ENCODE data around the gene ABLIM1.

Gene ABLIM1

DNA sequence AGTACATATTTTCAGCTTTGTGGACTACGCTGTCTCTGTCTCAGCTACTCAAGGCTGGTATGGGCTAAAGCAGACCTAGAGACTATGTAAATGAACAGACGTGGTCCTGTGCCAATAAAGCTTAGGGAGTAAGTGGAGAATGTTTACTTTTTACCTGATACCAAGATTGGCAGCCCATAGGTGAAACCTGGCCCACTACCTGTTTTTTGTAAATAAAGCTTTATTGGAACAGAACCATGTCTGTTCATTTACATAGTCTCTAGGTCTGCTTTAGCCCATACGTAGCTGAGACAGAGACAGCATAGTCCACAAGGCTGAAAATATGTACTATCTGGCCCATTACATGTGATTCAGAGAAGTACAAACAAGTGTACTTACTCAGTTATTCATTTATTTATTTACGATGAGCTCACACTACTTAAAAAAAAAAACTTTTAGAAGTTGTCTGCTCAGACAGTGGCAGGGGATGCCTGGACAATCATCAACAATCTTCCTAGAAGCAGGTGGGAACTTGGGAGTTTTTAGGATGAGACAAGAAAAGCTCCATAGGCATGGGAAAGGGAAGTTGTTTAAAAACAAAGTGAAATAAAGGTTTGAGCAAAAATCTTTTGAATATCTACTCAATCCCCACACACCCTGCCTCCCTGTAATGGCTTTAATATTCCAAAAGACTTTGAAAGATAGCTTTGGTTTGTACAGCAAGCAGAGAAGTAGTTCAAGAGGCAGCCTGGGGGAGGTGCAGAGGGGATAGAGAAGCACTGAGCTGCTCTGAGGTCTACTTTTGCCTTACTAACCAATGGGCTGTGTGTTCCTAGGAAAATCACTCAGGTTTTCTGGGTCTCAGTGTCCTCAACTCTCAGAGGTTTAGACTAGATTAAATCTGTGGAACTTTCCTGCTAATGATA is 139.4 kb downstream of the ABLIM1 start:
- DNase-seq (ENCODE audit: low spot score): no peak

DNA sequence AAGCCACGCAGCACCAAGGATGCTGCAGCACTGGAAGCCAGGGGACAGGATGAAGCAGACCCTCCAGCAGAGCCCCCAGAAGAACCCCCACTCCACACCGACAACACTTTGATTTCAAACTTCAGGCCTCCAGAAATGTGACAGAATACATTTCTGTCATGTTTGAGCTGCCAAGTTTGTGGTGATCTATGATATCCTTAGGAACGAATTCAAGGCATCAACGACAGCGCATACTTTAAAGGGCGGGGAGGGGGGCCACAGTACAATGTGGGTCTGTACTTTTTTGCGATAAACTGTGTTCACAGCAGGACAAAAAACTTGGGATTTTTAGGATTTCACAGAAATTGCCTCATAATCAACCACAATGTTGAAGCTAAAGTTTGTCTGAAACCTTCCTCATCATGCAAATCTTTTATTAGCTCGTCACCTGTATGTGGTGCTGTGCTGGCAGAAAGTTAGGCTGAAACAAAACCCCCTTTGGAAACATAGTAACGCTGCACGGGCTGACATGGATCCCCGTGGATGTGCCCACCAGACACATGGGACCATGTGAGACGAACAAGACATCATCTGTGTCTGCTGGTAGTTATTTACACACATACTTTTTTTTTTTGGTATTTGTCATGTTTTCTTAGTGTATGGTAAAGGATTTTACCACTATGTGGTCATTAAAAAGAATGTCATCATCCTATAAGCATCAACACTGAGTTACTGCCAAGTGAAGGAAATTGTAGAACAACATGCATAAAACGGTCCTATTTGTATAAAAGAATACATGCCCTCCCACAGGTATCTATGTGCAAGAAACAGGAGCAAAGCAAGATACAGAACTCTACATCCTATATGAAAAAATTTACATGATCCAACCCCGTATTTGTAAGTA is 140.5 kb downstream of the ABLIM1 start:
- DNase-seq (ENCODE audit: low spot score): no peak

DNA sequence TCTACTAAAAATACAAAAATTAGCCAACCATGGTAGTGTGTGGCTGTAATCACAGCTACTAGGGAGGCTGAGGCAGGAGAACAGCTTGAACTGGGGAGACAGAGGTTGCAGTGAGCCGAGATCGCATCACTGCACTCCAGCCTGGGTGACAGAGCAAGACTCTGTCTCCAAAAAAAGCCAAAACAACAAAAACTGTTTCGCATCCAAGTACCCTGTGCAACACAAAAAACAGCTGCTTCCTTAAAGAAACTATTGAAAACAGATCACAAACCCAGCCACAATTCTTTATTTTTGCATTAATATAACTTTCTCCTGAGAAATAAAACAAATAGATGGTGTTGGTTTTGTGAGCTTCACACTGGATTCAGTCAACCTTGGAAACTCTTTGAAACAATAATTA is 141.7 kb downstream of the ABLIM1 start:
- DNase-seq (ENCODE audit: low spot score): no peak

DNA sequence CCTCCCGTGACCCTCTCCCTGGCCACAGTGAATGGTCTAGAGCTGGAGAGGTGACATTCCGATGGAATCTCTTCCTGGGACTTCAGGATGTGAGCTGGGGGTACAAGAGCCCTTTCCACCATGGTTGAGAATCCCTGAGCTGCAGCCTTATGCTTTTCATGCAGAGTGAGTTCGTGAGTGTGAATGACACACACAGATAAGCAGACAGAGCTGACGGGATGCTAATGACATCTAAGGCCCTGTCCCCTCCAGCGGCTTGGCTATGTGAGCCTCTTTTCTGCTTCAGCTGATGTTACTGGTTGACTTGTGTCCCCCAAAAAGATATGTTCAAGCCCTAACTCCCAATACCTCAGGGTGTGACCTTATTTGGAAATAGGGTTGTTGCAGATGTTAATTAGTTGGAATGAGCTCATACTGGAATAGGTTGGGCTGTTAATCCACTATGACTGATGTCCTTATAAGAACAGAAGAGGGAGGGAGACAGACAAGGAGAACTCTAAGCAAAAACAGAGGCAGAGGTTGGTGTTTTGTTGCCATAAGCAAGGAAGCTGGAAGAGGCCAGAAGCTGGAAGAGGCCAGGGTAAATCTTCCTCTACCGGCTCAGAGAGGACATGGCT is 142.7 kb downstream of the ABLIM1 start:
- DNase-seq (ENCODE audit: low spot score): no peak

DNA sequence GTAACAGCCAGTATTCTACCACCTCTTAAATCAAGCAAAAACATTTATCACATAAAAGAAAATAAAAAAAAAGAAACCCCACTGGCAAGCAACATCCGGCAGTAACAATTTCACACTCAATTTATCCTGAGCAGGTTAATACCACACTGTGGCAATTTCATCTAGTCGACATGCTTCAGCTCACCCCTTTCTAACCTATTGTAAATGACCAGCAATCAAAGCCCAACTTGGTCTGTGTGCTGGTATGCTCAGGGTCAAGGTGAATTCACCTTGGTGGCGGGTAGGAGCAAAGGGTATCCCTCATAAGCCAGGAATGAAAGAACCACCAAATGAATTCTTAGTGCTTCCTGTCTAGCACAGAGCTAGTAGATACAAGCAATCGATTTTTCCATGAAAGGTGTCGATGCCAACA is 144.7 kb downstream of the ABLIM1 start:
- DNase-seq (ENCODE audit: low spot score): no peak

DNA sequence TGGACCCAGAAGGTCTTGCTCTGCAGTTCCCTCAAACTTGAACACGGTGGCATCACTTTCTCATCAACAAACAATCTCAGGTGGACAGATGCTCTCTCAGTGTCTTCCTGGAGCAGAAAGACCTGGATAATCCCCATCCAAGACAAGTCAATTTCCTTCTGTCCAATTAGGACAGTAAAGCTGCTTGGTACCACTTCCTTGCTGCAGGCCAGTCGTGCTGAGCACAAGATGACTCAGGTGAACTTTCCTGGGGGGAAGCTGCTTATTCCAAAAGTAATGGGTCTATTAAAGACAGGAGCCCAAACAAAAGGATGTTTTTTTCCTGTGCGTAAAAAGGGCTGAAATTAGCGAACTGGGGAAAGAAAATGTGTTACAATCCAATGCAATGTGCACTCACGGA is 146.2 kb downstream of the ABLIM1 start:
- DNase-seq (ENCODE audit: low spot score): no peak

DNA sequence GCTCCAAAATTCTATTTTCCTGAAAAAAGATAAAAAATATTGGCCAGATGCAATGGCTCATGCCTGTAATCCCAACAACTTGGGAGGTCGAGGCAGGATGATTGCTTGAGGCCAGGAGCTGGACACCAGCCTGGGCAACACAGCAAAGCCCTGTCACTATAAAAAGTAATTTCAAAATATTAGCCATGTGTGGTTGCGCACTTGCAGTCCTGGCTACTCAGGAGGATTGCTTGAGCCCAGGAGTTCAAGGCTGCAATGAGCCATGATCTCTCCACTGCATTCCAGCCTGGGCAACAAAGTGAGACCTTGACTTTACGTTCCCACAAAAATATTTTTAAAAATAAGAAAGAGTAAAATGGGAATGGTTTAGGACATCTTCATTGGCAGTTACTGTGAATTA is 149.7 kb downstream of the ABLIM1 start:
- DNase-seq (ENCODE audit: low spot score): no peak

DNA sequence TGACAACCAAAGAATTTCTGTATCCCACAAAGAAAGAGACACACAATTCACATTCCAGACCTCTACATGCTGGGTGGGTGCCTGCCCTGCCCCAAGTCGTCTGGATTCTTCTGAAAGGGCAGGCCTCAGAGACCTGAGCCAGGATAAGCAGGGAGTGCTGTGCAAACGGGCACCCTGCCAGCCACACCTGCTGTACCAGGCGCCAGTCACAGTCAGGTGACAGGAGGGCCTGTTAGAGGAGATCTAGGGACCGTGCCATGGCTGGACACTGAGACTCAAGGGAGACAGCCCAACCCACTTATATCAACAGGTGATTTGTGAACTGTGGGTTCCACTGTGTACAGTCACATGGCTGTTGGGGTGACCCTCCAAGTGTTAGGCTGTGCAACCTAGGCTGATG is 150.6 kb downstream of the ABLIM1 start:
- no peak for DNase-seq (ENCODE audit: low spot score)

DNA sequence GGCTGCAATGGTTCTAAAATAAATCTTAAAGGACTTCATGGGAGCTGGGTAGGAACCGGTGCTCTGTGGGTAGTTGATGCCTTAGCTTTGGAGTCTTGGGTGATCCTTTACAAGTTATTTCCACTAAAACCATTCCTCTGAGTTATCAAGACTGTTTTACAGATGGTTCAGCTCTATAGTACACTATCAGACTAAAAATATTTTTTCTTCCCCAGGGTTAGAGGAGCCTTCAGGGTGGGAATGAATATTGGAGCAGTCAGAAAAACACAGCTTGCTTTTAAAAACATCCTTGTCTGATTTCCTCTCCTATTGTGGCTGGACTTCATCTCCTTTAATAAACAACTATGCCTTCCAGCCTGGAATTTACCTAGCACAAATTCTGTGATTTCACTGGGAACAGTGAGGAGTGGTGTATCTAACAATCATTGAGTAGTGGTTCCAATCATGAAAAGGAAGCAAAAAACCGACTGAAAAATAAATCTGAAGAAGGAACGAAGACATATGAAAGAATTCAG is 151.1 kb downstream of the ABLIM1 start:
- no peak for DNase-seq (ENCODE audit: low spot score)

DNA sequence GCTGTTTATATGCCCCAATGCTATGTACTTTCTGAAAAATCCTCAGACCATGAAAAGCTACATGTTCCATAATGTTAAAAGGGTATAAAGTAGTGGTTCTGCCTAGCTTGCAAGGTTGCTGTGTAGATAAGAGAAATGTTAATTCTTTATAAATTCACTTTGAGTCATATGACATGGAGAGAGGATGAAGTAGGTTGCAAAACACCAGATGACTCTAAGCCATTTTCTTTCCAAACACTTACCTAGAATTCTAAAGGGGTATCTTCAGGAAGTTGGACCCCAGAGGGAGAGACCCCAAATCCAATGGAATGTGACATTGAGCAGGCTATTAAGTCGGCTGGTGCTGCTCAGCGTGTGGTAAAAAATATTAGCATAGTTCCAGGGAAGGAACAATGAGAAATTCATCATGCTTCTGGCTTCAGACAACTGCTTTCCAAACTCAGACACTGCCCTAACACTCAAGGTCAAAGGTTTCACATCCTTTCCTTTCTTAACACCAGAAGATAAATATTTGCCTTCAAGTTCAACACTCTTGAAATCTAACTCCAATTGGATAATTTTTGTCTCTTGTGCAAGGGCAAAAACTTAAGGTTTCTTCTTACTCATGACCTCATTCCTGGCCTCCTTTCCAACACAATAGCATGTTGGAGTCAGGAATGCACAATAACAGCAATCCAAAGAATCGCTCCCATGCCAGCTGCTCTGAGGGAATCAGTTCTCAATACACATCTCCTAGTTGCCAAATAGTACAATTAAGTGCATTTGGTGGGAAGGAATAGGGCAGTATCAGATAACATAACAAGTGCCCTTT is 153.1 kb downstream of the ABLIM1 start:
- DNase-seq (ENCODE audit: low spot score): peak; percentile 31

DNA sequence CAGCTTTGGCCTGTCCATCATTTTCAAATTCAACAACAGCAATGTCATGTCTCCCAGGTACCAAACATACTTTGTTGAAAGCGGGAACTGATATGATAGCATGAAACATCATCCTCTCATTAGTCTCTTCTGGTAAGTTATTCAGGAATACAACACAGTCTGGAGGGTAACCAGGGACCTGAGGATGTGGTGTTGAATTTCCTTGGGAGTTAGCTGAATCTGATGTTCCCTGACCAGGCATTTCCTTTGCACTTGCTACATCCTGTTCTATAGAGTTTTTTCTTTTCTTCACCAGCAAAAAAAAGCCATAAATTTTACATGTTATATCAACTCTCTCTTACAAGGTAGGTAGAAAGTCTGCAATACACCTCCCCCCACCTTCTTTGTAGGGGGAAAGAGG is 156.0 kb downstream of the ABLIM1 start:
- DNase-seq (ENCODE audit: low spot score): no peak

DNA sequence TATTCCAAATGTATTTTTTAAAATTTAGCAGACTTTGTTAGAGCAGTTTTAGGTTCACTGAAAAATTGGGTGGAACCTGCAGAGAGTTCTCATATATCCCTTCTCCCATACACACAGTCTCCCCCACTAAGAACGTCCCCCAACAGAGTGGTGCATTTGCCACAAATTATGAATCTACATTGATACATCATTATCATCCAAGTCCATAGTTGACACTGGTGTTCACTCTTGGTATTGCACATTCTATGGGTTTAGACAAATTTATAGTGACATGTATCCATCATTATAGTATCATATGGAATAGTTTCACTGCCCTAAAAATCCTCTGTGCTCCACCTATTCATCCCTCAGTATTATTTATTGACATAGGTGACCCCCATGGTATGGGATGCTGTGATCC is 156.4 kb downstream of the ABLIM1 start:
- DNase-seq (ENCODE audit: low spot score): no peak

DNA sequence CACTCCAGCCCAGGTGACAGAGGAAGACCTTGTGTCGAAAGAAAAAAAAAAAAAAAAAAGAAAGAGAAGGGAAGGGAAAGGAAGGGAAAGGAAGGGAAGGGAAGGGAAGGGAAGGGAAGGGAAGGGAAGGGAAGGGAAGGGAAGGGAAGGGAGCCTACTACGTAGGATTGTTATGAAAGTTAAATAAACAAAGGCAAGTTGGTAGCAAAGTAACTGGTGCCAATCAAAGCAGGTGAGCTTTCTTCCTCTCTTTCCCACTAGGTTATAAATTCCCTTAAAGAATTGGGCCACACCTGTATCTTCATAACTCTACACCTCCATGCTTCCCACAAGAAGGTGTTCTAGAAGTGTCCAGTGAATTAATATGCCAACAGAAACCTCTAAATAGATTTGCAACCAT is 157.4 kb downstream of the ABLIM1 start:
- DNase-seq (ENCODE audit: low spot score): no peak

DNA sequence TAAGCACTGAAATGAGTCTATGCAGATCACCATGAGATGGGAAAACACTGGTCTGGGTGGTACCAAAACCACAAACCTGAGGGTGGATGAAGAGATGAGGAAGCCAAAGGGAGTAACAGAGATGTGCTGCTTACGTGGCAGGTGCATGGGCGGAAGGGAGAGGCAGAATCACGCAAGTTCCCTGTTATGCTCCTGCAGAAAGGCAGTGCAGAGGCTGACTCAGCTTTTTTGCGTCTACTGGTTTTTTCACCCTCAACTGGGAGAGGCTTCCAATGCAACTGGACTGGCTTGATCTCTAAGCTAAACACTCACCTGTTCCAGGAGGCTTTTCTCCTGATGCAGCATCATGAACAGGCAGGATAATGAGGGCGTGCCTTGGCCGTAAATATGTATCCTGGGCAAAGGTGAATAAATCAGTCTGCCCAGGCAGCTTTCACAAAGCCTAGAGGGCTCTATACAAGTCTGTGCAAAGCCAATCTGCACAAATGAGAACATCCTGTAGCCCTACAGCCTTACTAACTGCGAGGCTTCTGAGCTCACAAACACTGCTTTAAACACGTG is 158.4 kb downstream of the ABLIM1 start:
- DNase-seq (ENCODE audit: low spot score): no peak

DNA sequence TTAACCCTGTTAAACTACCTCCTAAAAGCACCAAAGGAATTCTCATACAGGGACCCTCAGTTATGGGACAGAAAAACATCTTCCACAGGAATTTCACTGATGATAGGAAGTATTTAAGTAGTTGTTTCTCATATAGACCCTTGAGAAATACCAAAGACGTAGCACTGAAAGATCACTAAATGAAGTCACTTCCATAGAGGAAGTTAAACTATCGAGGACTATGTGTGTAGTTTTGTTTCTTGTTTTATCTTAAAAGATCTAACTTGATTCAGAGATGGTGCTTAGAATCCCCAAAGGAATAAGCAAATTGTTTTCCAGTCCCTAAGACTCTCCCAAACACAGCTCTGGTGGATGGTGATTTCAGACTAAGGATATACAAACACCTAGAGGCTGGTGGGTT is 159.0 kb downstream of the ABLIM1 start:
- no peak for DNase-seq (ENCODE audit: low spot score)

DNA sequence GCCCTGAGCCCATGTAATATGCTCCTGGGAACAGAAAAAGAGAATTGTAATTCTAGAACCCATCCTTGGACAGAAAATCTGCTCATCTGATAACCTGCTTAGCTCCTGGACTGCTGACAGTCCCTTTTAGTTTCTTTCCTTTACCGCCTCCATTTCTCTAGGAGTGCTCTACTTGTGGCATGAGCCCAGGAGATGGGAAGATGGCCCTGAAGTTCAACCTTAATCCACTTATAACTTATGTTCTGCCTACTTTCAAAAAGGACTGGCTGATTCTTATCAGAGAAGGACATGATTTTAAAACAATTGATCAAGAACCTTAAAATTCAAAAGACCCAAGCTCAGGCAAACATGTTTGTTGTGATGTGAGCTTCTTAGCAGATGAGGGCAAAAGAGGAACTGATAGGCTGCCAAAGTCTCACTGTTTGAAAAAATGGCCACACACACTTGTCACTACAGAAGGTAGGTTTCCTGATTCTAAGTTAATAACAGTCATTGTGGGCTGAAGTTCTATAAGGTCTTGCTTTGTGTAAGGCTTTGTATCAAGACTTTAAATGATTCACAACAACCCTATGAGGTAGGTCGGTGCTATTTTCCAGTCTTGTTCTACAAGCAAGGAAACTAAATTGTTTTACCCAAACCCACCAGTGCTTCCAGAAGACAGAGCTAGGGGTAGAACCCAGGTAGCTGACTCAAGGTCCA is 159.5 kb downstream of the ABLIM1 start:
- DNase-seq (ENCODE audit: low spot score): no peak

DNA sequence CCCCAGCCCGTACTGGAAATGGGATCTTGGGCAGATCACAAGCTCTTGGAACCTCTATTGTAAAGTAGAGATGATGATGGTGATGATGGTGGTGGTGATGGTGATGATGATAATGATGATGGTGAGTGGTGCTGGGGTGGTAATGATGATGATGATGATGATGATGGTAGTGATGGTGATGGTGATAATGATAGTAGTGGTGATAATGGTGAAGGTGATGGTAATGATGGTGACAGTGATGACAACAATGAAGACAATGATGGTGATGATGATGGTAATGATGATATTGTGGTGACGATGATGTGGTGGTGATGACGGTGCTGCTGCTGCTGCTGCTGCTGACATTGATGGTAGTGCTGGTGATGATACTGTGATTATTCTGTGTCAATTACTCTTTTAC is 162.8 kb downstream of the ABLIM1 start:
- DNase-seq (ENCODE audit: low spot score): no peak

DNA sequence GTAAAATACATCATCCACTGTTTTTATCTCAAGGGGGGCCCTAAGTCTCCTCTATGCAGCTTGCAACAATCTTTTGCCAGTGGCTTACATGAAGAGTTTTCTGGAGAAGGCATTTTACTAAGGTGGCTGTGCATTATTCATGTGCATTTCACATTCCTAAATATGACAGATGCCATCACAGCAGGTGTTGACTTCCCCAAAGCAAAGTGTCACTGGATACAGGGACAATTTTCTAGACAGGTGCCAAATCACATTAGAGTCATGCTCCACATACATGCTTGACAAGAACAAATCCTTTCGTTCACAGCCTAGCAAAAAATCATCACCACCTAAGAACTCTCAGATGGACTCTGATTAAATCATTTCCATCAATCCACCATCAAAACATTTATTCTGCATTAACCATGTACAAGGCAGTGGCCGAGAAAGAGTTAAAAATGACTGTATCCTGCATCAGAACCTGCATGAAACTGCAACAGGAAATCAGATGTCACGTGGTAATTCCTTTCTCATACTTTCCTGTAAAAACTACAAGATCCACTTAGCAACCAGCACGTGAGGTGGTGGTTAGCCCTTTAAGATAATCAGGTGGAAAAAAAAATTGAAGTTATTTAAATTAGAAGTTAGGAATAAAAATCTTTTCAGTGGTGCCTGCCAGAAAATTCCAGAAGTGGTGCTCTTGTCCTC is 165.6 kb downstream of the ABLIM1 start:
- DNase-seq (ENCODE audit: low spot score): no peak

DNA sequence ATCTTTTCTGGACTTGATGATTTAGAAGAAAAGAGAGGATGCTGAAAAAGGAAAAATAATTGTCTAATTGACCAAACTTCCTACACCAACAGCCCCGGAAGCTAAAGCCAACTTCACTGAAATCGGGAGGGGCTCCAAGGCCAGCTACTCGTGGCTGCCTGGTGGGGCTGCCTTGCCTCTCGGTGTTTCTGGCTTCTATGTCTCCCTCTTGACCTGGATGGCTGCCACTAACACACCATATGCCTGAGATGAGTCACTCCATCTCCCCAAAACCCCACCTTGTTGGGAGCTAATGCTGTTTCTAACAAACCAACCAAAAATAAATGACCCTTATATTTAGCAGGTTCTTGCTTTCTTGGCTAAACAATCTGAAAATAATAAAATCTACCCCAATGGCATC is 166.1 kb downstream of the ABLIM1 start:
- DNase-seq (ENCODE audit: low spot score): no peak

DNA sequence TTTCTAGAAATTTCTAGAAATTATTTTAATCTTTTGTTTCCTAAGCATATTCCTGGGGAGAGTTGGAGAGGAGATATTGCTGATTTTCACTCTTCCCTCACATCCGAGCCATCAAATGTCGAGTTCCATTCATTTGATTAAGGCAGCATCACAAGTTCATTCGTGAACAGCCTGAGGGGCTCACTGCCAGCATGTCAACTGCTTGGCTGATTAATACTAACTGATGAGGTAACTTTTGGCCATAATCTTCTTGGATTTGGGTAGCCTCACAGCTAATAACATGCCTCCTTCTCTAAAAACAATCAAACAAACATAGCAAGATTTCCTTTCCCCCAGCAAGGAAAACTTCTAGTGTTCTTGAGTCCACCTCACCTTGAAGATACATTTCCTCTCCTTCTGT is 166.7 kb downstream of the ABLIM1 start:
- no peak for DNase-seq (ENCODE audit: low spot score)
